Spleen (tissue), 7 donors: ENCODE measurements around the gene CCDC34.

Experiments
- CTCF ChIP-seq, 11 experiments: fragments of 200-600 bp in 7 of 11; fragments of 450-650 bp in 4 of 11; sonication (generic) in 4 of 11; IDR thresholded peaks in 8 of 11; conservative IDR thresholded peaks in 3 of 11; 1 replicate in 7 of 11; 2 replicates in 4 of 11; pipeline versions ENCODE4 v1.4.0 to v1.8.0; 2016 to 2021; ENCODE audit warnings: antibody characterized with exemption in 11 of 11, inconsistent platforms in 4 of 11, mild to moderate bottlenecking in 1 of 11
- POLR2AphosphoS5 ChIP-seq, 3 donors: sonication (generic); formaldehyde crosslinking; IDR thresholded peaks; one replicate each; pipeline ENCODE4 v1.5.1; 2017; ENCODE audit warnings: antibody characterized with exemption in 3 of 3
- donor health status: DM: no; HTN: no; CAD: no; lungs with moderate emphysema.
- donor health status: DM: no; HTN: no; CAD: no.
- donor health status: DM: no; HTN: no; CAD: no.

- TF ChIP-seq POLR2AphosphoS5 (IDR thresholded peaks at IDR 0.05) = no peak
- no peak for TF ChIP-seq CTCF (IDR thresholded peaks at IDR 0.05 in 8 of 11, conservative IDR thresholded peaks at IDR 0.05 in 3 of 11)
Measured at GRCh38 chr11:27363576-27364117, 632 bp upstream of the CCDC34 start.
